ENCODE measurements around the gene MS4A18. TPM values are rescaled to one million over a fixed set of nuclear protein-coding genes. Genes with fewer than 3 reads are reported as not detected.

The MS4A18 gene
- total and polyA plus RNA-seq, 2 donors (not counting 3 experiments of a cell fraction or from before 2014, with no cell fraction given) = not detected

DNA sequence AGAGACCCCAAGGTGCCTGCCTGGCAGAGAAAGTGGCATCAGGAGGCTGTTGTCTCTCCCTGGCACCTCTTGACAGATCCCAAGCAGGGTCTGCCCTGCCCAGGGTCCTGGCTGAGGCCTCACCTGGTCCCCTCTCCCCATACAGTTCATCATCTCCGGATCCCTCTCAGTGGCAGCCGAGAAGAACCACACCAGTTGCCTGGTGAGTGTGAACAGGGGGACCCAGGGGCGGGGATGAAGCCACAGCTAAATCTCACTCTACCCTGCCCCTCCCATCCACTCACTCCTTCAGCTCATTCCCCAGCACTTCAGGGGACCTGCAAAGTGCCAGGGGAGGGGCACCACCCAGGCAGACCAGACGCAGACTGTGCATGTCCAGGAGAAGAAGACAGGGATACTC, 46.6 kb downstream of the MS4A18 start:
- DNase-seq (ENCODE audit: low read depth, low spot score) (no peak), FAIRE-seq (no peak)
- Histone ChIP-seq H3K9me1 (replicated peaks; ENCODE audit: control insufficient read depth, extremely low read depth, insufficient read depth, low read length) (no peaks in the 10 kb centered on the region), H3K27me3 (ENCODE audit: control insufficient read depth in 2 of 2, insufficient read depth in 2 of 2, low read length in 2 of 2) (peaks cover 0 to 6% of the 10 kb centered on the region in 2 experiments), H3K27ac (ENCODE audit: insufficient read depth, low read depth, low read length) (no peak overlapping the region), H2AFZ (ENCODE audit: low read depth, low read length) (no peak overlapping the region), H3K4me3 (replicated peaks in 1 of 3; ENCODE audit: insufficient read depth in 1 of 3, low read depth in 1 of 3, low read length in 3 of 3) (no peak overlapping the region), H3K79me2 (ENCODE audit: control insufficient read depth, insufficient read depth, low read length) (no peaks in the 10 kb centered on the region), H3K36me3 (ENCODE audit: control insufficient read depth in 2 of 2, extremely low read depth in 1 of 2, insufficient read depth in 2 of 2, low read length in 2 of 2) (no peaks in the 10 kb centered on the region), H3K4me1 (ENCODE audit: control insufficient read depth, extremely low read depth, insufficient read depth, low read length) (peaks cover 12% of the 10 kb centered on the region), H4K20me1 (replicated peaks; ENCODE audit: control insufficient read depth, extremely low read depth, insufficient read depth, low read length) (no peaks in the 10 kb centered on the region), H3K9me3 (replicated peaks; ENCODE audit: control insufficient read depth, insufficient read depth, low read length) (no peaks in the 10 kb centered on the region), H3K9ac (replicated peaks; ENCODE audit: extremely low read depth, insufficient read depth, low read length) (no peak overlapping the region), H3K4me2 (ENCODE audit: insufficient read depth, low read length) (no peak overlapping the region)
- intact Hi-C loops (cut with micrococcal nuclease) (no loop called here), dilution Hi-C loops (cut with MboI; ENCODE audit: extremely low pct_ligation_motif_present, low sequenced_read_pairs) (no loop called here)
- no peak for TF ChIP-seq POLR2A (IDR thresholded peaks at IDR 0.05; ENCODE audit: low read depth, low read length)
- no peak for TF ChIP-seq EZH2 (IDR thresholded peaks at IDR 0.05; ENCODE audit: borderline replicate concordance, low read depth, low read length, severe bottlenecking)
- TF ChIP-seq, protein P1, sequence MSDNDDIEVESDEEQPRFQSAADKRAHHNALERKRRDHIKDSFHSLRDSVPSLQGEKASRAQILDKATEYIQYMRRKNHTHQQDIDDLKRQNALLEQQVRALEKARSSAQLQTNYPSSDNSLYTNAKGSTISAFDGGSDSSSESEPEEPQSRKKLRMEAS (IDR thresholded peaks at IDR 0.05; ENCODE audit: insufficient read depth, insufficient read length) = no peak
- TF ChIP-seq POLR2AphosphoS5 (IDR thresholded peaks at IDR 0.05; ENCODE audit: insufficient read depth, low read depth, low read length) = no peak
- TF ChIP-seq JUN (IDR thresholded peaks at IDR 0.05; ENCODE audit: borderline replicate concordance, insufficient read depth, insufficient read length, low read depth) = no peak
- TF ChIP-seq MYC (IDR thresholded peaks at IDR 0.05; ENCODE audit: low read depth, low read length) = no peak
- TF ChIP-seq, protein P2, sequence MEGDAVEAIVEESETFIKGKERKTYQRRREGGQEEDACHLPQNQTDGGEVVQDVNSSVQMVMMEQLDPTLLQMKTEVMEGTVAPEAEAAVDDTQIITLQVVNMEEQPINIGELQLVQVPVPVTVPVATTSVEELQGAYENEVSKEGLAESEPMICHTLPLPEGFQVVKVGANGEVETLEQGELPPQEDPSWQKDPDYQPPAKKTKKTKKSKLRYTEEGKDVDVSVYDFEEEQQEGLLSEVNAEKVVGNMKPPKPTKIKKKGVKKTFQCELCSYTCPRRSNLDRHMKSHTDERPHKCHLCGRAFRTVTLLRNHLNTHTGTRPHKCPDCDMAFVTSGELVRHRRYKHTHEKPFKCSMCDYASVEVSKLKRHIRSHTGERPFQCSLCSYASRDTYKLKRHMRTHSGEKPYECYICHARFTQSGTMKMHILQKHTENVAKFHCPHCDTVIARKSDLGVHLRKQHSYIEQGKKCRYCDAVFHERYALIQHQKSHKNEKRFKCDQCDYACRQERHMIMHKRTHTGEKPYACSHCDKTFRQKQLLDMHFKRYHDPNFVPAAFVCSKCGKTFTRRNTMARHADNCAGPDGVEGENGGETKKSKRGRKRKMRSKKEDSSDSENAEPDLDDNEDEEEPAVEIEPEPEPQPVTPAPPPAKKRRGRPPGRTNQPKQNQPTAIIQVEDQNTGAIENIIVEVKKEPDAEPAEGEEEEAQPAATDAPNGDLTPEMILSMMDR (IDR thresholded peaks at IDR 0.05; ENCODE audit: extremely low read depth in 1 of 2, insufficient read depth in 1 of 2, low read depth in 1 of 2, low read length in 2 of 2) = no peak
- no peak for TF ChIP-seq GATA2 (IDR thresholded peaks at IDR 0.05; ENCODE audit: insufficient read depth, insufficient read length, low read depth, low read length)
- no peak for TF ChIP-seq FOS (IDR thresholded peaks at IDR 0.05; ENCODE audit: borderline replicate concordance, insufficient read depth, low read length)
- BruUV-seq (replicated peaks) = no TSS peak
- ChIA-PET POLR2A (no interaction called here), CTCF (interaction anchor here (1.6 to 5.3 kb wide), 4 partner anchors 8 to 128 kb away, joined by 5 to 47 read pairs (median 12); no protein-coding TSS in a partner anchor)

Data from endothelial cell of umbilical vein (primary cell).